H9 (cell line): ENCODE measurements around the gene APCDD1. TPM values are rescaled to one million over a fixed set of nuclear protein-coding genes. Genes with fewer than 3 reads are reported as not detected.

Experiments
- DNase-seq: peaks from one replicate; pipeline ENCODE4 v3.0.0-alpha.2; 2017
- H2AFZ ChIP-seq: one replicate; pipeline ENCODE4 v1.6.1; 2013; ENCODE audit warnings: mild to moderate bottlenecking, low read length, control low read depth, moderate library complexity
- H2AK5ac ChIP-seq: 2 replicates; pipeline ENCODE4 v1.6.1; 2013; ENCODE audit warnings: low read length, control low read depth, mixed read lengths; ENCODE audit not compliant: insufficient read length
- H2BK120ac ChIP-seq: one replicate; pipeline ENCODE4 v1.6.1; 2013; ENCODE audit warnings: low read depth, mild to moderate bottlenecking, low read length, control low read depth, inconsistent platforms; ENCODE audit not compliant: poor library complexity, severe bottlenecking
- H2BK12ac ChIP-seq: 2 replicates; pipeline ENCODE4 v1.6.1; 2013; ENCODE audit warnings: low read length, control low read depth, mixed read lengths, low read depth; ENCODE audit not compliant: insufficient read length
- H2BK15ac ChIP-seq: 2 replicates; pipeline ENCODE4 v1.6.1; 2013; ENCODE audit warnings: low read depth, low read length, control low read depth
- H2BK20ac ChIP-seq: one replicate; pipeline ENCODE4 v1.6.1; 2013; ENCODE audit warnings: low read depth, mild to moderate bottlenecking, low read length, control low read depth, inconsistent platforms; ENCODE audit not compliant: poor library complexity, severe bottlenecking
- H2BK5ac ChIP-seq: 2 replicates; pipeline ENCODE4 v1.6.1; 2013; ENCODE audit warnings: low read length, control low read depth, mixed read lengths; ENCODE audit not compliant: insufficient read length
- H3K14ac ChIP-seq: 2 replicates; pipeline ENCODE4 v1.6.1; 2013; ENCODE audit warnings: low read length, control low read depth; ENCODE audit not compliant: insufficient read depth
- H3K18ac ChIP-seq: 2 replicates; pipeline ENCODE4 v1.6.1; 2013; ENCODE audit warnings: low read depth, mild to moderate bottlenecking, mixed read lengths, low read length, control low read depth; ENCODE audit not compliant: insufficient read length
- H3K23ac ChIP-seq: 2 replicates; pipeline ENCODE4 v1.6.1; 2013; ENCODE audit warnings: low read length, control low read depth, mixed read lengths, low read depth; ENCODE audit not compliant: insufficient read length
- H3K23me2 ChIP-seq: 2 replicates; pipeline ENCODE4 v1.6.1; 2013; ENCODE audit warnings: low read depth, mild to moderate bottlenecking, mixed read lengths, low read length, control low read depth; ENCODE audit not compliant: insufficient read length, poor library complexity, severe bottlenecking
- H3K27ac ChIP-seq: 2 replicates; pipeline ENCODE4 v1.5.1; 2013; ENCODE audit warnings: low read length, control low read depth, mixed read lengths, low read depth; ENCODE audit not compliant: insufficient read length
- H3K27me3 ChIP-seq: 2 replicates; pipeline ENCODE4 v1.6.1; 2013; ENCODE audit warnings: low read length, control low read depth, inconsistent platforms; ENCODE audit not compliant: insufficient read depth
- H3K4ac ChIP-seq: 2 replicates; pipeline ENCODE4 v1.6.1; 2013; ENCODE audit warnings: low read depth, mild to moderate bottlenecking, control low read depth, inconsistent platforms, low read length, moderate library complexity
- H3K4me1 ChIP-seq: 2 replicates; pipeline ENCODE4 v1.6.1; 2013; ENCODE audit warnings: low read length, control low read depth, inconsistent platforms; ENCODE audit not compliant: insufficient read depth
- H3K4me2 ChIP-seq: 2 replicates; pipeline ENCODE4 v1.6.1; 2013; ENCODE audit warnings: low read length, control low read depth, mixed read lengths; ENCODE audit not compliant: insufficient read length, insufficient read depth
- H3K56ac ChIP-seq: 2 replicates; pipeline ENCODE4 v1.6.1; 2013; ENCODE audit warnings: low read depth, mild to moderate bottlenecking, mixed read lengths, low read length, control low read depth; ENCODE audit not compliant: insufficient read length
- H3K79me1 ChIP-seq: 2 replicates; pipeline ENCODE4 v1.6.1; 2013; ENCODE audit warnings: low read depth, mild to moderate bottlenecking, moderate library complexity, low read length, control low read depth, inconsistent platforms; ENCODE audit not compliant: insufficient read depth, poor library complexity, severe bottlenecking
- H3K79me2 ChIP-seq: 2 replicates; pipeline ENCODE4 v1.6.1; 2013; ENCODE audit warnings: low read length, control low read depth, inconsistent platforms; ENCODE audit not compliant: insufficient read depth
- H3K9ac ChIP-seq: 2 replicates; pipeline ENCODE4 v1.6.1; 2013; ENCODE audit warnings: low read length, control low read depth, mixed read lengths; ENCODE audit not compliant: insufficient read length; ENCODE audit errors: extremely low read depth
- H3K9me3 ChIP-seq: one replicate; pipeline ENCODE4 v1.6.1; 2013; ENCODE audit warnings: low read depth, low read length, inconsistent platforms; ENCODE audit not compliant: control insufficient read depth
- H3T11ph ChIP-seq: one replicate; pipeline ENCODE4 v1.6.1; 2013; ENCODE audit warnings: mild to moderate bottlenecking, low read length, control low read depth, inconsistent platforms
- H4K20me1 ChIP-seq: one replicate; pipeline ENCODE4 v1.6.1; 2013; ENCODE audit not compliant: control insufficient read depth, insufficient read length, insufficient read depth
- H4K5ac ChIP-seq: 2 replicates; pipeline ENCODE4 v1.6.1; 2013; ENCODE audit warnings: low read depth, mild to moderate bottlenecking, mixed read lengths, low read length, control low read depth; ENCODE audit not compliant: insufficient read length
- H4K8ac ChIP-seq: replicated peaks from 2 replicates; pipeline ENCODE4 v1.6.1; 2013; ENCODE audit warnings: low read length, control low read depth, mixed read lengths, low read depth; ENCODE audit not compliant: insufficient read length
- H4K91ac ChIP-seq: 2 replicates; pipeline ENCODE4 v1.6.1; 2013; ENCODE audit warnings: low read depth, mild to moderate bottlenecking, moderate library complexity, mixed read lengths, low read length, control low read depth; ENCODE audit not compliant: insufficient read length
- H3K27ac Mint-ChIP-seq, 3 experiments: 2 replicates in 2 of 3; 3 replicates in 1 of 3; pipeline ENCODE4 v1.8.0; 2020 to 2021; ENCODE audit warnings: mixed read lengths in 3 of 3, mild to moderate bottlenecking in 1 of 3, moderate library complexity in 1 of 3
- H3K27me3 Mint-ChIP-seq: 2 replicates; pipeline ENCODE4 v1.8.0; 2021; ENCODE audit warnings: low read depth, mild to moderate bottlenecking, moderate library complexity, mixed read lengths
- H3K36me3 Mint-ChIP-seq, 3 experiments: 2 replicates in 2 of 3; 3 replicates in 1 of 3; pipeline ENCODE4 v1.8.0; 2020 to 2021; ENCODE audit warnings: low read depth in 3 of 3, mixed read lengths in 3 of 3; ENCODE audit not compliant: insufficient read depth in 1 of 3
- H3K4me1 Mint-ChIP-seq, 2 experiments: 2 replicates each; pipeline ENCODE4 v1.8.0; 2020; ENCODE audit warnings: mixed read lengths in 2 of 2
- H3K4me3 Mint-ChIP-seq, 2 experiments: 2 replicates in 1 of 2; 3 replicates in 1 of 2; pipeline ENCODE4 v1.8.0; 2020 to 2021; ENCODE audit warnings: mild to moderate bottlenecking in 2 of 2, mixed read lengths in 2 of 2, moderate library complexity in 1 of 2
- H3K9me3 Mint-ChIP-seq, 2 experiments: 2 replicates in 1 of 2; 3 replicates in 1 of 2; pipeline ENCODE4 v1.8.0; 2020; ENCODE audit warnings: mild to moderate bottlenecking in 2 of 2, mixed read lengths in 2 of 2, moderate library complexity in 1 of 2
- CTCF ChIP-seq: fragments of 200-600 bp; sonication (generic); conservative IDR thresholded peaks from 3 replicates; pipeline ENCODE4 v1.8.0; 2021; ENCODE audit warnings: antibody characterized with exemption, mild to moderate bottlenecking
- WGBS: extraction: QIAGEN DNeasy Blood & Tissue Kit; methylation state at CpG from one replicate; pipeline ENCODE4 v1.1.7; 2013; ENCODE audit warnings: missing lambda C conversion rate, low lambda C conversion rate, mixed read lengths; ENCODE audit not compliant: insufficient read length; ENCODE audit errors: extremely low coverage; 5-methylcytosine and 5-hydroxymethylcytosine counted together
- total RNA-seq: library from RNA; stranded (reverse); gene quantifications from 2 replicates; pipeline ENCODE4 v1.2.1, GENCODE V29; 2021

Gene APCDD1
- total RNA-seq, 1 experiment from 2014 or later, result 1.8 TPM

GRCh38 chr18:10499230-10499629, 44.8 kb downstream of the APCDD1 start:
- Histone ChIP-seq H3K27me3 (no peaks in the 10 kb centered on the region), H3T11ph (no peak overlapping the region), H3K18ac (no peak overlapping the region), H2AFZ (no peak overlapping the region), H4K20me1 (no peaks in the 10 kb centered on the region), H3K23me2 (no peaks in the 10 kb centered on the region), H3K4ac (no peak overlapping the region), H2BK5ac (no peak overlapping the region), H3K9ac (no peak overlapping the region), H3K79me2 (no peaks in the 10 kb centered on the region), H3K9me3 (no peaks in the 10 kb centered on the region), H2BK15ac (no peak overlapping the region), H3K4me2 (no peak overlapping the region), H2BK20ac (no peak overlapping the region), H3K14ac (no peak overlapping the region), H3K79me1 (no peaks in the 10 kb centered on the region), H2BK120ac (no peak overlapping the region), H3K56ac (no peak overlapping the region), H3K23ac (no peak overlapping the region), H2AK5ac (no peak overlapping the region), H2BK12ac (no peak overlapping the region), H4K8ac (no peak overlapping the region), H4K91ac (no peak overlapping the region), H3K27ac (no peak overlapping the region), H3K4me1 (no peaks in the 10 kb centered on the region), H4K5ac (no peak overlapping the region)
- Mint-ChIP-seq H3K4me3 (no peak overlapping the region), H3K36me3 (no peaks in the 10 kb centered on the region; a peak in 1 of 7 replicates), H3K4me1 (no peaks in the 10 kb centered on the region), H3K27me3 (no peaks in the 10 kb centered on the region; the same call in 1 of the 2 replicates), H3K9me3 (no peaks in the 10 kb centered on the region; a peak in 1 of 5 replicates), H3K27ac (no peak overlapping the region)
- no CpG with 5 or more reads among the region's 6 CpGs for WGBS
- no peak for TF ChIP-seq CTCF
- no peak for DNase-seq
